GM19467 (cell line): ENCODE results near the gene PUS3.

Experiments used
- ATAC-seq: cut with Tn5 transposase; IDR thresholded peaks from one replicate; pipeline ENCODE4 v1.9.1; 2021; ENCODE audit warnings: mild to moderate bottlenecking, moderate library complexity; ENCODE audit not compliant: unreplicated experiment

Gene PUS3

GRCh38 chr11:125941619-125942611 is 38.9 kb upstream of the PUS3 start:
- no peak for ATAC-seq

GRCh38 chr11:125941267-125941618 is 38.2 kb upstream of the PUS3 start:
- no peak for ATAC-seq

- no peak for ATAC-seq
These were observed 37.1 kb upstream of the PUS3 start for GRCh38 chr11:125940145-125940544.

GRCh38 chr11:125939081-125939521 is 36.1 kb upstream of the PUS3 start:
- ATAC-seq = no peak

GRCh38 chr11:125938418-125938817 is 35.4 kb upstream of the PUS3 start:
- no peak for ATAC-seq

GRCh38 chr11:125935618-125936199 is 32.7 kb upstream of the PUS3 start:
- ATAC-seq = no peak

- no peak for ATAC-seq
These were observed 32.0 kb upstream of the PUS3 start for GRCh38 chr11:125935056-125935455.

GRCh38 chr11:125934473-125934872 is 31.5 kb upstream of the PUS3 start:
- ATAC-seq = no peak

GRCh38 chr11:125933030-125933813 is 30.2 kb upstream of the PUS3 start:
- no peak for ATAC-seq

- no peak for ATAC-seq
These were observed 29.3 kb upstream of the PUS3 start for GRCh38 chr11:125932301-125932700.

- ATAC-seq = no peak
These were observed 28.7 kb upstream of the PUS3 start for GRCh38 chr11:125931668-125932067.

- no peak for ATAC-seq
These were observed 28.1 kb upstream of the PUS3 start for GRCh38 chr11:125931116-125931515.

GRCh38 chr11:125930076-125930450 is 27.1 kb upstream of the PUS3 start:
- ATAC-seq = no peak

GRCh38 chr11:125929445-125930075 is 26.6 kb upstream of the PUS3 start:
- ATAC-seq = no peak

GRCh38 chr11:125926682-125927081 is 23.7 kb upstream of the PUS3 start:
- ATAC-seq = no peak

- ATAC-seq = no peak
These were observed 22.8 kb upstream of the PUS3 start for GRCh38 chr11:125925804-125926203.

GRCh38 chr11:125925247-125925740 is 22.3 kb upstream of the PUS3 start:
- ATAC-seq = no peak

GRCh38 chr11:125924384-125925007 is 21.5 kb upstream of the PUS3 start:
- no peak for ATAC-seq

- ATAC-seq = no peak
These were observed 20.6 kb upstream of the PUS3 start for GRCh38 chr11:125923633-125924032.

GRCh38 chr11:125923012-125923579 is 20.1 kb upstream of the PUS3 start:
- ATAC-seq = no peak
